Measurements from ENCODE around the gene SH3RF3.

SH3RF3 gene

DNA sequence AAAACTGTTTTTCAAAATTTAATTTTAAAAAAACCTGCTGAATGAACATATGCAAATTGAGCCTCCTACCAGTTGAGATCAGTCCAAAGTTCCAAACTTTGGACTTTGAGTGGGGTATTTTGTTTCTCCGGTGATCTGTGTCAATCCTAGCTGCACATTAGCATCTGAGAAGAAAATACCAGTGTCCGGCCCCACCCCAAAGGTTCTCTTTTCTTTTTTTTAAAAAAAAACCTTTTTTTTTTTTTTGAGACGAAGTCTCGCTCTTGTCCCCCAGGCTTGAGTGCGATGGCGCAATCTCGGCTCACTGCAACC lies 393.0 kb downstream of the SH3RF3 start:
- no peak overlapping the region for H3K4me3 ChIP-seq (ENCODE audit: low read length)
- TF ChIP-seq, protein P1, sequence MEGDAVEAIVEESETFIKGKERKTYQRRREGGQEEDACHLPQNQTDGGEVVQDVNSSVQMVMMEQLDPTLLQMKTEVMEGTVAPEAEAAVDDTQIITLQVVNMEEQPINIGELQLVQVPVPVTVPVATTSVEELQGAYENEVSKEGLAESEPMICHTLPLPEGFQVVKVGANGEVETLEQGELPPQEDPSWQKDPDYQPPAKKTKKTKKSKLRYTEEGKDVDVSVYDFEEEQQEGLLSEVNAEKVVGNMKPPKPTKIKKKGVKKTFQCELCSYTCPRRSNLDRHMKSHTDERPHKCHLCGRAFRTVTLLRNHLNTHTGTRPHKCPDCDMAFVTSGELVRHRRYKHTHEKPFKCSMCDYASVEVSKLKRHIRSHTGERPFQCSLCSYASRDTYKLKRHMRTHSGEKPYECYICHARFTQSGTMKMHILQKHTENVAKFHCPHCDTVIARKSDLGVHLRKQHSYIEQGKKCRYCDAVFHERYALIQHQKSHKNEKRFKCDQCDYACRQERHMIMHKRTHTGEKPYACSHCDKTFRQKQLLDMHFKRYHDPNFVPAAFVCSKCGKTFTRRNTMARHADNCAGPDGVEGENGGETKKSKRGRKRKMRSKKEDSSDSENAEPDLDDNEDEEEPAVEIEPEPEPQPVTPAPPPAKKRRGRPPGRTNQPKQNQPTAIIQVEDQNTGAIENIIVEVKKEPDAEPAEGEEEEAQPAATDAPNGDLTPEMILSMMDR (IDR thresholded peaks at IDR 0.05; ENCODE audit: insufficient read depth, low read depth, low read length, missing control alignments): no peak
- DNase-seq (ENCODE audit: low read depth): no peak

DNA sequence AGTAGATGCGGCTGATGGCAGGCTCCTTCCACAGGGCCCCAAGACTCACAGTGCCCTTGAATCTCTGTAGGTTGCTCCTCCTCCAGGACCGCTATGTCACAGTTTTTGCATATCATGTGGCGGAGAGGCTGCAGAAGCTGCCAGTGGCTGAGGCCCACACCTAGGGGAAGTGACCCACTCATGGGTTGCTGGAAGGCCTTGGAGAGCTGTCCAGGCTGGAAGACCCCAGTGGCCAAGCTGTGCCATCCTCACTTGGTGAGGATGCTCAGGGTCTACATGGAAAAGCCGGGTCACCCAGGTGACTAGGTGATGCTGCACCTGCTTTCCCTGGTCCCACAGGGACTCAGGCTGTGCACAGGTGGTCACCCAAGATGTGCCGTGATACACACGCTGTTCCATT lies 394.1 kb downstream of the SH3RF3 start:
- H3K4me3 ChIP-seq (ENCODE audit: low read length): no peak overlapping the region
- TF ChIP-seq, protein P1 (IDR thresholded peaks at IDR 0.05; ENCODE audit: insufficient read depth, low read depth, low read length, missing control alignments): no peak
- no peak for DNase-seq (ENCODE audit: low read depth)

DNA sequence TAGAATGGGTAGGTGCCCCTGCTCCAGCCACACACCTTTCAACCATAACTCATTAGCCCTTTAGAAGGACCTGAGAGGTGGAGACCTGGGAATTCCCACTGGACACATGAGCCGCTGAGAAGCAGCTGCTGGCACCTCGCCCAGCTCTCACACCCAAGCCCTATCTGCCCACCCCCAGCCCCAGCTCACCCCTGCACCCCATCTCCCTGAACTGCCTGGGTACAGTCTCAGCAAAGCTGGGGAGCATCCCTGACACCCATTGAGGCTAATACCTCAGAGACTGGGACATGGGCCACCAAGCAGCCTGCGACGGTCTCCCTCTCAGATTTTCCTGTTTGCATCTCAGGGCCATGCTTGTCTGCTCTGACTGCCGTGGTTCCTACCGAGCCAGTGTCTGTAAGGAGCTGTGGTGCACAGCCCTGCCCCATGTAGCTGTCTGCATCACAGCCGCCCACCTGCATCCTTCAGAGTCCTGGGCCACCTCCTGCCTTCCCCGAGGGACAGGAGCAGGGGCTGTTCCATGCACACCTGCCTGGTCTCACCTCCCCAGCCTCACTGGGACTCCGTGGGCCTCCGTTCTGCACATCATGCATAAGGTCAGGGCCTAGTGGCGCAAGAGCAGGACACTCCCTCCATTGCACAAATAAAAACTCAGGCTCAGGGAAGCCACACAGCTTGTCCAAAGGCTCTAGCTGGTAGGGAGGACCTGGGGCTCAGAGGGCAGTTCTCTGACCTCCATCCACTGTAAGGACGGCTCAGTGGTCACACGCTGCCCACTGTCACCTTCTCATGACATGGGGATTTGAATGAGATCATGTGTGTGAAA lies 394.7 kb downstream of the SH3RF3 start:
- no peak overlapping the region for H3K4me3 ChIP-seq (ENCODE audit: low read length)
- no peak for DNase-seq (ENCODE audit: low read depth)
- TF ChIP-seq, protein P1 (IDR thresholded peaks at IDR 0.05; ENCODE audit: insufficient read depth, low read depth, low read length, missing control alignments): no peak

DNA sequence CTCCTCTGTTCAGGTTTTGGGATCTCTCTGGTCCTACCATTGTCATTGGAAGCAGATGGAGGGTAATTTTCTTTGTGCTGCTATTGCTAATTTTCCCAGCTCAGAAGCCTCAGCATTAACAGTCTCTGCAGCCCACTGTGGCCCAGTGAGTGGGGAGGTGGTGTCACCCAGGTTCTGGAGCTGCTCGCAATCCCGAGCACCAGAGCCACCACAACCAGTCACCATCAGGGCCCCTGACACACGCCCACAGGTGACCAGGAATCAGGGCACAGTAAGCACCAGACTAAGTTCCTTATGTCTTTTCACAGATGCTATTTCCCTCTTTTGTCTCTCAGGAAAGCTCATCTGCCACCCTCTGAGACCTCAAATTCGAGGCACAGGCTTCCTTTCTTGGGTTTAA lies 396.8 kb downstream of the SH3RF3 start:
- TF ChIP-seq, protein P1 (IDR thresholded peaks at IDR 0.05; ENCODE audit: insufficient read depth, low read depth, low read length, missing control alignments): no peak
- no peak for DNase-seq (ENCODE audit: low read depth)
- H3K4me3 ChIP-seq (ENCODE audit: low read length): no peak overlapping the region

DNA sequence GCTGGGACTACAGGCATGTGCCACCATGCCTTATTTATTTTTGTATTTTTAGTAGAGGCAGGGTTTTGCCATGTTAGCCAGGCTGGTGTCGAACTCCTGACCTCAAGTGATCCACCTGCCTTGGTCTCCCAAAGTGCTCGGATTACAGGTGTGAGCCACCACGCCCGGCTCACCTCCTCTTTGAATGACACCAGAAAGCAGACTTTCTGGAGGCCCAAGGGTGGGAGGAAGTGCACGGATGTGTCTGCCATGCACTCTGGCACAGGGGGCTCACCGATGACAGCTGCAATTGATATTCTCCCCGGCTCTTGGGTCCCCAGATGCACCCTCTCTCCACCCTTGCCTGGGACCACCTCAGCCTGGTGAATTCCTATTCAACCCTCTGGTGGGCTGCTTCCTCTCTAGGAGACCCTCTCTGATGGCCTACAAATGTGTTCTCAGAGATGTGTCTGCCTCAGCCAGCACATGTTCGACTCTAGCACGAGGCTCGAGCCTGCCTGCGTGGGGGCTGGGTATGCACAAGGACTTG lies 397.5 kb downstream of the SH3RF3 start:
- TF ChIP-seq, protein P1 (IDR thresholded peaks at IDR 0.05; ENCODE audit: insufficient read depth, low read depth, low read length, missing control alignments): no peak
- no peak overlapping the region for H3K4me3 ChIP-seq (ENCODE audit: low read length)
- DNase-seq (ENCODE audit: low read depth): no peak

DNA sequence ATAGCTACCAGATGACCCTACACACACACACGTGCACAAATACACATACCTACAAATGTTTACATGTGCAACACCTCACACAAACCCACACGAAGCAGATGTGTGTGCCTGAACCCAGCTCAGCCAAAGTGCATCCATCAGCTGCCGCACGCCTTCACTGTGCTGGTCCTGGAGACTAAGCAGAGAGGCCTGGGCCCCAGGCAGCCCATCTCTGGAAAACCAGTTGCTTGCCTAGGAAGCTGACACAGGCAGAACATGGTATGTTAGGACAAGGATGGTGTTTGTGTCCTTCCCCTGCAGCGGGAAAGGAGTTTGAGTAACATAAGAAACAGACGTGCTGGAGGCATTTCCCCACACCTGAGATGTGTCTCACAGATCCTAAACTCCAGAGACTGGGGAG lies 398.1 kb downstream of the SH3RF3 start:
- TF ChIP-seq, protein P1 (IDR thresholded peaks at IDR 0.05; ENCODE audit: insufficient read depth, low read depth, low read length, missing control alignments): no peak
- no peak for DNase-seq (ENCODE audit: low read depth)
- H3K4me3 ChIP-seq (ENCODE audit: low read length): no peak overlapping the region
